T-helper 9 cell (primary cell): ENCODE measurements around the gene CLEC7A.
A peak's percentile ranks its signal among the peaks of the same experiment; 100 is the strongest.

Source experiments
- DNase-seq: peaks from one replicate; pipeline ENCODE4 v3.0.0-alpha.2; 2020
- total RNA-seq, 2 donors: gene quantifications; one replicate each; lab custom pipeline; 2026; lab: John Stamatoyannopoulos, UW

Gene CLEC7A
- 0 to 0.07 reads per million in 2 donors for total RNA-seq

DNA sequence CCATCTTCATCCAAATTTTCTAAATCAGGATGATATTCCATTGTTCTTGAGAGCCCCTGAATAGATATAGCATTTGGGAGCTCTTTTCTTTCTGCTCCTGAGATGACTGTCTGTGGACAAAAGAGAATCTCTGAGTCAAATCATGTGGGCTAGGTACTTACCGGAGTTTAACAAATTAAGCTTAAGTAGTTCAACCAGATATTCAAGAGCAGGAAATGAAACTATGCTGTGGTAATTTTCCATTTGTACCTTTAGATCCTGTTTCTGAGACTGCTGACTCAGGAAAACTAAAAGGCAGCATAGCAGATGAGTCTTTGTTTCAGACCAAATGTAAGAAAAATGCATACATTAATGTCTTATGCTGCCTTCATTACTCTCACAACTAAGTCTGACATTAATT, at the start of gene CLEC7A:
TSS of gene CLEC7A (minus strand) at position 158 of the 400 bp plus-strand sequence. CDS start at position 41, 117 bp downstream.
- DNase-seq, result no peak

DNA sequence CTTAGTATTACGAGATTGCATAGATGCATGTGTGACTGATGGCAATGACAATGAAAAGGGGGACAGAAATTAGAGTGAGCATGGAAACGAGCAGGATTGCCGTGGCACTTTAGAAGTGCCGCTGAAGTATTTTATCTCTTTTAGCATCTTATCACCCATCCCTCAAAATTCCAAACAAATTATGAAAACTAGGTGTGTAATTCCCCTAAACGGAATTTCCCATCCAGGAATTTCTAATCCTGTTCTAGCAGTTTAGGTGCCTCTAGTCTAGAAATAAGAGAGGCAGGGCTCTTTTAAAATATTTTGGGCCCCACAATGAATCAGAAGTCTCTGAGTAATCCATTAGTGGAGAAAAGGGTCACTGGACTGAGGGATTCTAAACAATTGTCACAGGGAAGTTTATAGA, 49.8 kb upstream of the CLEC7A start:
- DNase-seq, result no peak

GRCh38 chr12:10178821-10179220, 48.8 kb upstream of the CLEC7A start, which contains the start of gene TMEM52B:
Gene TMEM52B, plus strand, starts transcription at chr12:10179032. Its CDS starts 543 bp downstream, at chr12:10179575.
- no peak for DNase-seq

DNA sequence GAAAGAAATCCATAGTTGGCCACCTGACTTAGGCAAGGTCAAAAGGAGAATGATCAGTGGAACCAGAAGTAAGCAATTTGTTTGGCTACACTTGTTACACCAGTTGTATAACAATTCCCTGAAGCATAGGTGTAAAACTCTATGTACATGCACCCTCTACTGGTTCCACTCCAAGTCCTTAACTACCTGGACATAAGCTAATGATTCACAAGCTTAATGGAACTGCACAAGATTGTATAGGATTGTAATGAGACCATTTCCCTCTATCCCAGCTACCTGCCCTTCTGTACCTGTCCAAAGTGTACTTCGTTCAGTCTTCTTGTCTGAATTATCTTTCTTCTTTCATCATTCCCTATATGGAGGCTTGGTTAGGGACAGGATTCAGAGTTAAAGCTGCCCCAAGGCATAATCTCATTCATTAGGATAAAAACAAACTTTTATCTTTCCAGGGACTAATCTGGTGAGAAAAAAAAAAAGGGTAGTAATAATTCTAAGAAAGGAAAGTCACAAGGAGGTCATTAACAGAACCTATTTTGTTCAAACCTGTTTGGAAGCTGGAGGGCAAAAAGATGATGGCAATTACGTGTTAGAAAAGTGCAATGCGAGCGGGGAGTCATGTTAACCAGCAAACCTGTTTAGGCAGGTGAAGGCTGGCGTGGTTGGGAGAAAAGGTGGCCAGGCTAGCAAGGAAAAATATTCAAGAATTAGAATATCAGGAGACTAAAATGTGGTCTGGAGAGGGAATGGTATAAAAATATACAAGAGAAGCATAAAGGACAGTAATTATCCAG, 46.0 kb upstream of the CLEC7A start:
- no peak for DNase-seq

DNA sequence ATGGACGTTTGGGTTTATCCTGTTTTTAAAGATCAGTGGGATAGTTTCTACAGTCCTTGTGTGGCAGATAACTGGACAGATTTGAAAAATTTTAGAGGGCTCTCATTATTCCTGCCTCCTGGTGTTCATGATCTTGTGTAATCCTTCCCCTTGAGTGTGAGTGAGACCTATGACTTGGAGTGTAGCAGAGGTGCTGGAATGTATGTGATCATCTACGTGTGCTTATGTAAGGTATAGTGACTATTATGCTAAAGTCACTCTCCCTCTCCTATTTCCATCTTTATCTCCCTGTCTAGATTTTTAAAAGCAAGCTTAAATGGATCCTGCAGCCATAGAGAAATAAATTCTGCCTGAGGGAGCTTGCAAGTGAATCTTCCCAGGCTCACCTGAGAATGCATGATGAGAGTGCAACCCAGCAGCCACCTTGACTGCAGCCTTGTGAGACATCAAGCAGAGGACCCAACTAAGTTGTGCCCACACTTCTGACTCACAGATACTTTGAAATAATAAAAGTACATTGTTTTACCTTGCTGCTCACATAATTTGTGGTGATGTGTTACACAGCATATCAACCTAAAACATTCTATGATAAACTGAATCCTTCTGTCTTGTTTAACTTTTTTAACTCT, 45.1 kb upstream of the CLEC7A start:
- DNase-seq, result no peak

GRCh38 chr12:10171973-10172728, 42.2 kb upstream of the CLEC7A start, which contains the start of gene OLR1:
Gene OLR1, minus strand, starts transcription at chr12:10172132. Its CDS starts 55 bp downstream, at chr12:10172077.
- no peak for DNase-seq

GRCh38 chr12:10170216-10170615, 40.2 kb upstream of the CLEC7A start:
- no peak for DNase-seq

- no peak for DNase-seq
Observed at GRCh38 chr12:10169104-10169503, 39.1 kb upstream of the CLEC7A start.

GRCh38 chr12:10167599-10167998, 37.6 kb upstream of the CLEC7A start:
- DNase-seq, result no peak

DNA sequence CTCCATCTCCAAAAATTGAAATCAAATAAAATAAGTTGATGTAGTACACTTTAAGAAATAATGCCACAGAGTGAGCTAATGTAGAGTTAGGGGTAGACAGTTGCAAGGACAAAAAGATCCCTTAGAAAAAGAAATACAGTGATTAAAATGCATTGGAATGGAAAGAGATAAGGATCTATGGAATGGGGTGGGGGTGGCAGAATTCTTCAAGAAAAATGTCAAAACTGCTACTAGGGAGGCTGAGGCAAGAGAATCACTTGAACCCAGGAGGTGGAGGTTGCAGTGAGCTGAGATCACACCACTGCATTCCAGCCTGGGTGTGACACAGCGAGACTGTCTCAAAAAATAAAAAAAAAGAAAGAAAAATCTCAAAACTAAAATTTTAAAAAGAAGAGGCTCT, 35.4 kb upstream of the CLEC7A start:
- no peak for DNase-seq

DNA sequence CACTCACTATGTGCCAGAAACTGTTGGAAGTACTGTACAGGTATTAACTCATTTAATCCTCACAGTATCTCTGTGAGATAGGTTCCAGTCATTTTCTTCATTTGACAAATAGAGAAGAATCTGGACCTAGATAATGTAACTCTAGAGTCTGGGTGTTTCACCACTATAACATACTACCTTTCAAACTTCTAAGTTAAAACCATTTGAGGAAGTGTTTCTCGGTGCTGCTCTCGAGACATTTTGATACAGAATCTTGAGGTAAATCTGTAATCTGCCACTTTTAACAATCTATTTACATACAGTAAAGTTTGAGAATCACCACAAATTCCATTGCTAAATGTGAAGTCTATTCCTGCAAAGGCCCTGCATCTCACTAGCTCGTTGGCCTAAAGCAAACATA, 33.1 kb upstream of the CLEC7A start:
- DNase-seq, result no peak

DNA sequence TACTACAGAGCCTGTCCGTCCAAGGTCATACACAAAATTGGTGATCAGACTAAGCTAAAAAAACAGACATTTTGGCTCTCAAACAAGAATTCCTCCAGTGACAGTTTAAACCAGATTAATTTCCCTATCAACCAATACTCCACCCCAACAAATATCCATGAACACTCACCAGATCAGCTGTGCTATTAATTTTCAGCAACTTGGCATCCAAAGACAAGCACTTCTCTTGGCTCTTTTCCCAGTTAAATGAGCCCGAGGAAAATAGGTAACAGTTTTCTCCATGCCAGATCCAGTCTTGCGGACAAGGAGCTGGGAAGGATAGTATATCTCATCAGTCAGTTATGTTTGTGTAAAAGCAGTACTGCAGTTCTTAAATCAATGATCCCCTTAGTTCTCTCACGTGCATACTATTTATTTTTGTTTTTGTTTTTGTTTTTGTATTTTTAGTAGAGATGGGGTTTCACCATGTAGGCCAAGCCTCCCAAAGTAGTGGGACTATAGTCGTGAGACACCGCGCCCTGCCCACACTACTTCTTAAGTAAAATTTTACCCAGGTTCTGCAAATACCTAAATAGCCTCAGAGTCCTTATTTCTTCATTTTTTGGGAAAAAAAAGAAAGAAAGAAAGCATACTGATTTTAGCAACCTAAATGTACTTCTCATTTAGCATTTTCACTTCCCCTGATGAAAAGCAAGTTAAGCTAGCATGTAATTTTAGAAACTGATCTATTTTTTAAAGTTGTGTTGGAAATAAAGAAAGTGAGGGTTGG, 30.8 kb upstream of the CLEC7A start:
- DNase-seq, result no peak

- DNase-seq, result no peak
Observed at GRCh38 chr12:10159280-10159679, 29.3 kb upstream of the CLEC7A start.

DNA sequence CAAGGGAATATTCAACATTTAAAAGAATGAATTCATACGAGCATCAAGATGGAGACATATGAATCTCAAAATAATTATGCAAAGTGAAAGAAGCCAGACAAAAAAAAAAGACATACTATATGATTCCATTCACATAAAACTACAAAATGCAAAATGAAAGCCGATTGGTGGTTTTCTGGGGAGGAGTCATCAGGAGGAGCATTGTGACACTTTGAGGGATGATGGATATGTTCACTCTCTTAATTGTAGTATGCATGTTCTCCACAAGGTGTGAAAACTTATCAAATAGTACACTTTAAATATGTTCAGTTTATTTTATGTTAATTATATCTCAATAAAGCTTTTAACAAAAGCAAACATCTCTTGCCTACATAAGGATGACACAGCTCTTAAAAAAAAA, 28.4 kb upstream of the CLEC7A start:
- no peak for DNase-seq

DNA sequence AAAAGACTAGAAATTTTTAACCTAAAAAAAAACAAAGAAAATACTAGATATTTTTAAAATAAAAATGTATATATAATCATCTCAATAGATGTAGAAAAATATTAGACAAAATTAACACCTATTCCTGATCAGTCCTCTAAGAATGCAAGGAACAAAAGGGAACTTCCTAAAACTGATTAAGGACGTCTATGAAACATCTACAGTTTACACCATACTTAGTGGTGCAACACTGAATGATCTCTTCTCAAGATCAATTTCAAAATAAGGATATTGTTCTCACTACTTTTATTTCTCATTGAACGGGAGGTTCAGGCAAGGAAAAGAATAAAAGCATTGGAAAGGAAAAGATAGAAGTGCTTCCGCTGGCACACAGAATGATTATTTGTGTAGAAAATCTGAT, 26.0 kb upstream of the CLEC7A start:
- DNase-seq, result no peak

DNA sequence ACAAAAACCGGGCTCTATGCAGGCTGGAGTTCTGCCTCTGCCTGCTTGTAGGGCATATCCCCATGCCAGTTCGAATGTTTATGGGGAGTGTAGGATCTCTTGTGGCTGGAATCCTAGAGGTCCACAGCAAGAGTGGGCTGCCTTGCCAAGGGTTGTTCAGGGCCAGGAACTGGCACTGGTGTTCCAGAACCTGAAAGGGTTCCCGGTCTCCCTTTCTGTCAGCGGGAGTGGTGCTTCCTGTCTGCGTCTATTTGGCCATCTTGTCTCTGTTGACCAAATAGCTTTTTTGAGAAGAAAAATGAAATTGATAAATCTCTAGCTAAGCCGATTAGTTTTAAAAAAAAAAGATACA, 24.1 kb upstream of the CLEC7A start:
- no peak for DNase-seq

DNA sequence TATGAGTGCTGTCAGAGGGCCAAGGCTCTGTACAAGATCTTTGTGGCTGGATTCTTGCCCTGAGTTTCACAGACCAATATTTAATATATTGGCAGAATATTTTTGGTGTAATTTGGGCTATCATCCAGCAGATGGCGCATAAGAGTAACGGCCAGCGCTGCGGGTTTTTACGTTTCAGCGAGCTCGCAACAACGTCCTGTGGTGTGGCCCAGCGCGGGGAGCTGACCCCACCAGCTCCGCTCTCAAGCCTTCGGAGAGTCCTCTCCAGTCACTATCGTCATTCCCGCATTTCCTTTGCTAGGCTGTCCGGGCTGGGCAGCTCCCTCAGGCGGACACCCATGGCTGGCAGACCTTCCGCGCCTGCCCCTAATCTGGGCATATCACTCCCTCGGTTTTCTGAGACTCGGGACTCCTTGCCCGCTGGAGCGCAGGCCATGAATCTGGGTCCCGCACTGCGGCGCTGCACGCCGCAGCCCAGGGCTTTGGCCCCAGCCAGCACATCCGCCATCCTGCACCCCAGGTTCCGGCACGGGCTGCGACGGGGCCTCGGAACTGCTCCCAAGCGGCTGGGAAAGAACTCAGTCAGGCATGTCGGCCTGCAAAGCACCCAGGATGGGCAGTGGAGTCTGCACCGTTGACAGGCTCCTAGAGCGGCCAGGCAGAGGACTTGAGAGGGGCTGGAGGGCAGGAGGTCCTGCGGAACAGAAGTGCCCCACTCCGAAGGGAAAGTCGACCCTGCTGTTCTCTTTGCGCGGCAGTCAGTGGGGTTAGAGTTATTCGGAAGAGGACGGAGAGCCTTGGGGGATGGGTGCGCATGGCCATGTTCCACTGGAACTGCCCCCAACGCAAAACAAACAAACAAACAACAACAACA, 23.5 kb upstream of the CLEC7A start:
- peak; percentile 31 for DNase-seq

GRCh38 chr12:10151621-10152020, 21.6 kb upstream of the CLEC7A start:
- no peak for DNase-seq

- DNase-seq, result no peak
Observed at GRCh38 chr12:10147714-10148403, 17.9 kb upstream of the CLEC7A start.

DNA sequence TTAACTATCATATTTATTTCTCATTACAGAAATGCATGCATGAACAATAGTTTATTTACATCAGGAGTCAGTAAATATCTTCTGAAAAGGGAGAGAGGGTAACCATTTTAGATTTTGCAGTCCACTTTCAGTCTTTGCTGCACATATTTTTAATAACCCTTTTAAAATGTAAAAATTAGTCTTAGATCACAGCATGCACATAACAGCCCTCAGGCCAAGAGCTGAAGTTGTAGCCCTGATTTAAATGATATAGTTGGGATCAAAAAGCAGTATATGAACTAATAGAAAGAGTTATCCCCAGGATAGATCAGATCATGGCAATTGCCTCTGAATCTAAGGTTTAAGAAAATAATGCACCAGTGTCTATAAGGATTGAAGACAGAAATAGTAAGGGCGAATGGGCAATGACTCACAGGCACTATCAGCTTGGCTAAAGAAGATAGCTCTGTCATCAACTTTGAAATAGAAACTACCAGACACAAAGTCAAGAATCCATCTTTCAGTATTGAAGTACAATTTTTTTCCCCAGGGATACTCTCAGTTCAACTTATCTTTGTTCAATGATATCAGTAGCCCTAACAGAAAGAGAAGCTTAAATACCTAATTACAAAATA, 13.1 kb upstream of the CLEC7A start:
- no peak for DNase-seq

DNA sequence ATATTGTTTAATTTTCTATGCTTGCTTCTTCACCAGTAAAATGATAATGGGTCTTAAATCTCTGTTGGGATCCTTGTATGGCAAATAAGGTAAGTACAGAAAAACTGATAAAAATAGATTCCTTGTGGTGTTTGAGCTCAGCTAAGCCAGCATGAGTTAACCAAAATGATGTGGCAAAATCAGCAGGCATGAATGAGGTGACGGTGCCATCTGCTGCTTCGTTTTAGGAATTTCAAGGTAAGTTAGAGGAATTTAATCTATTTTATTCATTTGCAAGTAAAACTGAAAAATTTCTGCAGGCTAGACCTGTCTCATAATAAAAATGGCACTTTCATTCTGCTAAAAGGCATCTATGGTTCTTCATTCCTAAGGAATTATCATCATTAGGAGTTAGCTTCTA, 10.0 kb upstream of the CLEC7A start:
- DNase-seq, result peak; percentile 3
